ENCODE results near the gene UBE2A. TPM values are rescaled to one million over a fixed set of nuclear protein-coding genes. Genes with fewer than 3 reads are reported as not detected.

The UBE2A gene
- polyA plus RNA-seq, 3 donors: 88.3 to 92.3 (median 89.1) TPM

- peak; percentile 79 to 83 (median 82) for DNase-seq (ENCODE audit: low read depth in 3 of 3, low spot score in 2 of 3)
These were observed 32.1 kb downstream of the UBE2A start, which contains the start of gene NKRF for GRCh38 chrX:119606280-119607017. Gene NKRF (minus strand): TSS chrX:119606424.

- no peak for DNase-seq (ENCODE audit: low read depth in 3 of 3, low spot score in 2 of 3)
These were observed 32.6 kb downstream of the UBE2A start for GRCh38 chrX:119607018-119607389.

DNA sequence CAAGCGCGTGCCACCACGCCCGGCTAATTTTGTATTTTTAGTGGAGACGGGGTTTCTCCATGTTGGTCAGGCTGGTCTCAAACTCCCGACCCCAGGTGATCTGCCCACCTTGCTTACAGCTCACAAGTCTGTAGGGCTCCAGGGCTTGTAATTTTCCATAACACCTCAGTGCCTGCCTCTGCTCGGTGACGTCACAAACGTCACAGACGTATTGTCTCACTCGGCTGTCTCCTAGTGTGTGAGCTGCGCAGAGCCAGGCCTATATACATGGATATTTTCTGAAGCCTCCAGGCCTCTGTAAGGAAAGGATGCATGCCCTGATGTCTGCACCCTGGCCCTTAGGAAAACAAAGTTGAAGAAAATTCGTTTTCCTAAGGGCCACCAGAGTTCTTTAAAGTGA lies 40.4 kb downstream of the UBE2A start:
- no peak for DNase-seq (ENCODE audit: low read depth in 3 of 3, low spot score in 2 of 3)

- DNase-seq (ENCODE audit: low read depth in 3 of 3, low spot score in 2 of 3): no peak
These were observed 43.3 kb downstream of the UBE2A start for GRCh38 chrX:119617517-119618164.

- DNase-seq (ENCODE audit: low read depth in 3 of 3, low spot score in 2 of 3): no peak
These were observed 44.1 kb downstream of the UBE2A start for GRCh38 chrX:119618439-119618838.

GRCh38 chrX:119622356-119623232 lies 48.2 kb downstream of the UBE2A start:
- peak; percentile 56 to 77 (median 61) for DNase-seq (ENCODE audit: low read depth in 3 of 3, low spot score in 2 of 3)

DNA sequence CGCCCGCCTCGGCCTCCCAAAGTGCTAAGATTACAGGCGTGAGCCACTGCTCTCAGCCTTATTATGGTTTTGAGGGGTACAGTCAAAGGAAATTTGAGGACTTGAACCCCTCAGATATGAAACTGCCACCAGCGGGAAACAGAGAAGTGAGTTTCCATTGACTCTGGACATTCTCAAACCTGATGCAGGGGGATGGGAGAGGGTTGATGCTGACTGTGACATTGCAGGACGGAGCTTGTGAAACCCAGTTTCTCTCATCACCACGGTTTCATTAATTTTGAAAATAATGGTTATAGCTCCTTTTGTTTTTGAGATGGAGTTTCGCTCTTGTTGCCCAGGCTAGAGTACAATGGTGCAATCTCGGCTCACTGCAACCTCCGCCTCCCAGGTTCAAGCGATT lies 50.1 kb downstream of the UBE2A start:
- DNase-seq (ENCODE audit: low read depth in 3 of 3, low spot score in 2 of 3): no peak

- no peak for DNase-seq (ENCODE audit: low read depth in 3 of 3, low spot score in 2 of 3)
These were observed 50.7 kb downstream of the UBE2A start for GRCh38 chrX:119624951-119625668.

DNA sequence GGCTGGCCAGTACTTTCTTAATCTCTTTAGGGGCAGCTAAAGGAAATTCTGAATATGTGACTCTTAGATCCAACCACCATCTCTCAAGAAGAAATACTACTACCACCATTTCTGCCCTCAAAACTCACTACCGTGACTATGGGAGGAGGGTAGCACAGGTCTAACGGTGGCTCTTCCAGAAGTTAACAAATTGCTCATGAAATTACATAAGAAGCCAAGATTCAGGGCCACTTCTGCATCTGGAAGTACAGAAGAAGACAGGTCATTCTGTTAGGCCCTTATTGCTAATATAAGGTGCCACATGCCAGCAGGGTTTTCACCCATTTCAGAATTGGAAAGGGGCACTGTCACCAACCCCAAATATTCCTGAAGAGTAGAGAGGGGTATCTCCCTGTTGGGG lies 51.5 kb downstream of the UBE2A start:
- DNase-seq (ENCODE audit: low read depth in 3 of 3, low spot score in 2 of 3): no peak

Other genes starting within 250 kb of the UBE2A start
- gene SLC25A43, start 175.2 kb upstream of the UBE2A start, polyA plus RNA-seq (ENCODE audit: insufficient read length in 3 of 3): 1 to 10 TPM; 3.0 to 7.7 (median 5.2) TPM
- gene SLC25A5, start 106.1 kb upstream of the UBE2A start, polyA plus RNA-seq (ENCODE audit: insufficient read length in 3 of 3): 100 to 1,000 TPM; 346 to 395 (median 352) TPM
- 10 to 100 TPM; 36.2 to 38.3 (median 37.3) TPM for gene STEEP1, start 9.2 kb upstream of the UBE2A start, polyA plus RNA-seq (ENCODE audit: insufficient read length in 3 of 3)
- 10 to 100 TPM; 15.6 to 17.5 (median 16.1) TPM for gene NKRF, start 31.9 kb downstream of the UBE2A start, polyA plus RNA-seq (ENCODE audit: insufficient read length in 3 of 3)
- 10 to 100 TPM; 58.8 to 68.5 (median 67.9) TPM for gene SEPTIN6, start 118.6 kb downstream of the UBE2A start, polyA plus RNA-seq (ENCODE audit: insufficient read length in 3 of 3)
- under 1 TPM; 0.39 to 0.44 (median 0.40) TPM for gene SOWAHD, start 184.0 kb downstream of the UBE2A start, polyA plus RNA-seq (ENCODE audit: insufficient read length in 3 of 3)
- 1,000 to 10,000 TPM; 2,722 to 2,918 (median 2,845) TPM for gene RPL39, start 217.1 kb downstream of the UBE2A start, polyA plus RNA-seq (ENCODE audit: insufficient read length in 3 of 3)

Measured in right renal cortex interstitium (tissue), 3 donors.